Psoas muscle (tissue), 8 donors: Measurements from ENCODE around the gene ARHGEF18. TPM values are rescaled to one million over a fixed set of nuclear protein-coding genes. Genes with fewer than 3 reads are reported as not detected.
"Not testable (repeated sequence)": the region's sequence is repeated elsewhere in the genome, so short reads cannot be mapped to it uniquely, and the experiment has no call there.

Experiments
- ATAC-seq, 4 donors: fragments of 200-7000 bp; cut with Tn5 transposase; one replicate each; pipeline ENCODE4 v1.9.1; 2020; ENCODE audit warnings: moderate library complexity in 3 of 4, mild to moderate bottlenecking in 2 of 4
- DNase-seq, 2 donors: peaks; one replicate each; pipeline ENCODE4 v3.0.0-alpha.2; 2020
- H3K27ac ChIP-seq: fragments of 200-600 bp; one replicate; pipeline ENCODE4 v1.8.0; 2022
- H3K27me3 ChIP-seq, 3 donors: fragments of 200-600 bp in 1 of 3; one replicate each; pipeline versions ENCODE4 v1.6.1 to v1.8.0; 2013 to 2022; ENCODE audit warnings: low read length in 2 of 3, mild to moderate bottlenecking in 2 of 3, moderate library complexity in 1 of 3; ENCODE audit not compliant: insufficient read depth in 3 of 3
- H3K36me3 ChIP-seq, 2 donors: fragments of 200-600 bp in 1 of 2; one replicate each; pipeline versions ENCODE4 v1.6.1 to v1.8.0; 2013 to 2022; ENCODE audit warnings: low read depth in 1 of 2, mild to moderate bottlenecking in 1 of 2, moderate library complexity in 1 of 2; ENCODE audit not compliant: insufficient read depth in 1 of 2
- H3K4me1 ChIP-seq: fragments of 200-600 bp; one replicate; pipeline ENCODE4 v1.8.0; 2022
- H3K4me3 ChIP-seq: fragments of 200-600 bp; one replicate; pipeline ENCODE4 v1.8.0; 2022; ENCODE audit warnings: mild to moderate bottlenecking
- H3K9me3 ChIP-seq: fragments of 200-600 bp; one replicate; pipeline ENCODE4 v1.8.0; 2022
- CTCF ChIP-seq: fragments of 200-600 bp; IDR thresholded peaks from one replicate; pipeline ENCODE4 v1.8.0; 2022; ENCODE audit warnings: antibody characterized with exemption
- WGBS, 3 donors: extraction: QIAGEN DNeasy Blood & Tissue Kit; methylation state at CpG; one replicate each; pipeline versions ENCODE4 v1.1.6 to v1.1.7; 2013; 5-methylcytosine and 5-hydroxymethylcytosine counted together
- intact Hi-C, 2 donors: fragments of 100-400 bp; cut with DNase I; formaldehyde crosslinking; loops; one replicate each; pipeline versions ENCODE4 v1.11.0 to v1.14.2; 2022
- polyA plus RNA-seq, 3 donors: library from polyadenylated mRNA; stranded (reverse); fragments of 200-250 nt; gene quantifications; one replicate each; pipeline ENCODE4 v1.2.3, GENCODE V29; 2013
- total RNA-seq, 4 donors: library from RNA; stranded (reverse); fragmentation: NEBNext Ultra II Directional in 2 of 4; extraction: Animal tissue kit (Norgen Biotek cat#: 25700) in 2 of 4; gene quantifications; one replicate each; pipeline versions ENCODE4 v1.2.1 to v1.2.4, GENCODE V29; 2021 to 2023
- donor health status: healthy with polysubstance abuse.
- donor health status: DM: no; HTN: no; CAD: no; lungs with moderate emphysema.
- donor health status: Bipolar disorder and iron deficiency.
- donor health status: healthy.
- donor health status: DM: yes; HTN: yes; CAD: no.
- donor health status: DM: no; HTN: no; CAD: no.
- donor health status: DM: no; HTN: no; CAD: no.
- donor health status: DM: yes; HTN: yes; CAD: no.

ARHGEF18 gene
- total and polyA plus RNA-seq, 7 donors, result 3.5 to 12.2 (median 6.6) TPM

GRCh38 chr19:7342143-7342542, 6.6 kb upstream of the ARHGEF18 start:
- ATAC-seq (no peak), DNase-seq (no peak)
- no peaks in the 10 kb centered on the region for H3K36me3 ChIP-seq
- peaks cover 0 to 4% (median 1%) of the 10 kb centered on the region in 3 donors for H3K27me3 ChIP-seq
- H3K4me3 ChIP-seq, result no peak overlapping the region
- no peak for TF ChIP-seq CTCF
- H3K9me3 ChIP-seq, result no peaks in the 10 kb centered on the region
- intact Hi-C loops, result loop anchor here in 1 of 2 donors (5.0 kb wide), 1 partner anchor 195 kb away; no protein-coding TSS in a partner anchor
- no peak overlapping the region for H3K27ac ChIP-seq
- H3K4me1 ChIP-seq, result no peaks in the 10 kb centered on the region
- WGBS, 3 donors, result 90 to 95% (median 90%) methylated on average over 5 of the region's 5 CpGs

GRCh38 chr19:7346488-7346971, 2.2 kb upstream of the ARHGEF18 start:
- peaks cover 0 to 4% (median 1%) of the 10 kb centered on the region in 3 donors for H3K27me3 ChIP-seq
- no peaks in the 10 kb centered on the region for H3K36me3 ChIP-seq
- intact Hi-C loops, result no loop called here
- no peak overlapping the region for H3K4me3 ChIP-seq
- no peaks in the 10 kb centered on the region for H3K9me3 ChIP-seq
- DNase-seq (no peak), ATAC-seq (no peak)
- H3K4me1 ChIP-seq, result no peaks in the 10 kb centered on the region
- no peak overlapping the region for H3K27ac ChIP-seq
- TF ChIP-seq CTCF, result no peak
- 75 to 82% (median 76%) methylated on average over 7 of the region's 7 CpGs for WGBS, 3 donors

GRCh38 chr19:7346997-7347396, 1.7 kb upstream of the ARHGEF18 start:
- H3K27ac ChIP-seq, DNase-seq, intact Hi-C loops: not testable (repeated sequence)

GRCh38 chr19:7349231-7349591, 474 bp downstream of the ARHGEF18 start:
- H3K4me3 ChIP-seq, result no peak overlapping the region
- peaks cover 0 to 4% (median 1%) of the 10 kb centered on the region in 3 donors for H3K27me3 ChIP-seq
- H3K27ac ChIP-seq, result no peak overlapping the region
- no peaks in the 10 kb centered on the region for H3K36me3 ChIP-seq
- ATAC-seq (no peak), DNase-seq (no peak)
- no peaks in the 10 kb centered on the region for H3K4me1 ChIP-seq
- intact Hi-C loops, result no loop called here
- 79 to 85% (median 84%) methylated on average over 9 of the region's 9 CpGs for WGBS, 3 donors
- TF ChIP-seq CTCF, result no peak
- peaks cover 5% of the 10 kb centered on the region for H3K9me3 ChIP-seq

More at GRCh38 chr19:7346997-7347396, 1.7 kb upstream of the ARHGEF18 start:
- not testable (repeated sequence) for H3K9me3 ChIP-seq, H3K36me3 ChIP-seq, H3K4me3 ChIP-seq, H3K27me3 ChIP-seq, H3K4me1 ChIP-seq, ATAC-seq
- 80 to 86% (median 83%) methylated on average over 7 of the region's 7 CpGs for WGBS, 3 donors

GRCh38 chr19:7349961-7350711, 1.4 kb downstream of the ARHGEF18 start:
- no peak for DNase-seq
- 65 to 74% (median 71%) methylated on average over 7 to 8 of the region's 8 CpGs for WGBS, 3 donors
- intact Hi-C loops, result loop anchor here (5.0 to 10.0 kb wide), 2 partner anchors 452 to 465 kb away; no protein-coding TSS in a partner anchor
- H3K27me3 ChIP-seq, result peaks cover 0 to 4% (median 1%) of the 10 kb centered on the region in 3 donors
- no peak for TF ChIP-seq CTCF
- H3K36me3 ChIP-seq, result no peaks in the 10 kb centered on the region
- H3K4me3 ChIP-seq, result no peak overlapping the region
- H3K27ac ChIP-seq, result no peak overlapping the region
- no peak for ATAC-seq
- peaks cover 5% of the 10 kb centered on the region for H3K9me3 ChIP-seq
- no peaks in the 10 kb centered on the region for H3K4me1 ChIP-seq
